22Rv1 (cell line): Measurements from ENCODE around the gene HABP2.

ENCODE experiments used
- ZFX ChIP-seq: fragments of 450-650 bp; IDR thresholded peaks from 2 replicates; pipeline ENCODE4 v1.6.1; 2017; ENCODE audit warnings: antibody characterized with exemption, borderline replicate concordance
- TF ChIP-seq, protein P1 (sequence below): fragments of 450-650 bp; IDR thresholded peaks from 2 replicates; pipeline ENCODE4 v1.5.1; 2017; ENCODE audit warnings: mild to moderate bottlenecking

DNA sequence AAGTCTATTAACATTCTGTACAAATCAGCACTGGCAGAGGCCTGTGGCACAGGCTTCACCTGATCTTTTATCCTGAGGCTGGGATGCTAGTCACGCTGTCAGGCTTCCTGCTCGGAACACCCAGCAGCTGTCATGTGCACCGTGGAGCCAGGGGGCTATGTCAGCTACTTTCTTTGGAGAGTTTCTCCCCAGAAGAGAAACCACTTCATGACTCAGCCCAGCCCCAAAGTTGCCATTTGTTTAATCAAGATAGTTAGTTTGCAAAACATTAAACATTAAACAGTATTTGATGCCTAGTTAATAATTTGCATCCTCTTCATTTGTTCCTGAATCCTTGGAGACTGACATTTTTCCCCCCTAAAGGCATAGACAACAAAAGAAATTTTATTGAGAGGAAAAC lies at the start of gene HABP2:
- TF ChIP-seq, protein P1, sequence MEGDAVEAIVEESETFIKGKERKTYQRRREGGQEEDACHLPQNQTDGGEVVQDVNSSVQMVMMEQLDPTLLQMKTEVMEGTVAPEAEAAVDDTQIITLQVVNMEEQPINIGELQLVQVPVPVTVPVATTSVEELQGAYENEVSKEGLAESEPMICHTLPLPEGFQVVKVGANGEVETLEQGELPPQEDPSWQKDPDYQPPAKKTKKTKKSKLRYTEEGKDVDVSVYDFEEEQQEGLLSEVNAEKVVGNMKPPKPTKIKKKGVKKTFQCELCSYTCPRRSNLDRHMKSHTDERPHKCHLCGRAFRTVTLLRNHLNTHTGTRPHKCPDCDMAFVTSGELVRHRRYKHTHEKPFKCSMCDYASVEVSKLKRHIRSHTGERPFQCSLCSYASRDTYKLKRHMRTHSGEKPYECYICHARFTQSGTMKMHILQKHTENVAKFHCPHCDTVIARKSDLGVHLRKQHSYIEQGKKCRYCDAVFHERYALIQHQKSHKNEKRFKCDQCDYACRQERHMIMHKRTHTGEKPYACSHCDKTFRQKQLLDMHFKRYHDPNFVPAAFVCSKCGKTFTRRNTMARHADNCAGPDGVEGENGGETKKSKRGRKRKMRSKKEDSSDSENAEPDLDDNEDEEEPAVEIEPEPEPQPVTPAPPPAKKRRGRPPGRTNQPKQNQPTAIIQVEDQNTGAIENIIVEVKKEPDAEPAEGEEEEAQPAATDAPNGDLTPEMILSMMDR: no peak
- TF ChIP-seq ZFX: no peak
